Measurements from ENCODE around the gene IMPG1.
"Not testable (repeated sequence)": the region's sequence is repeated elsewhere in the genome, so short reads cannot be mapped to it uniquely, and the experiment has no call there.

IMPG1 gene

GRCh38 chr6:75946146-75946831, 126.2 kb downstream of the IMPG1 start:
- no peak for DNase-seq

- DNase-seq = no peak
Observed at GRCh38 chr6:75943381-75943780, 129.1 kb downstream of the IMPG1 start.

GRCh38 chr6:75941509-75941908, 131.0 kb downstream of the IMPG1 start:
- DNase-seq = no peak

GRCh38 chr6:75940564-75940963, 131.9 kb downstream of the IMPG1 start:
- no peak for DNase-seq

GRCh38 chr6:75937846-75938245, 134.6 kb downstream of the IMPG1 start:
- no peak for DNase-seq

- DNase-seq = no peak
Observed at GRCh38 chr6:75936682-75937081, 135.8 kb downstream of the IMPG1 start.

GRCh38 chr6:75935473-75935793, 137.0 kb downstream of the IMPG1 start:
- no peak for DNase-seq

GRCh38 chr6:75934643-75935472, 137.6 kb downstream of the IMPG1 start:
- DNase-seq = peak; percentile 38 to 43

GRCh38 chr6:75933387-75933975, 139.0 kb downstream of the IMPG1 start:
- DNase-seq = no peak

GRCh38 chr6:75932067-75932466, 140.4 kb downstream of the IMPG1 start:
- DNase-seq = no peak

- DNase-seq = no peak
Observed at GRCh38 chr6:75931011-75931680, 141.3 kb downstream of the IMPG1 start.

- no peak for DNase-seq
Observed at GRCh38 chr6:75926293-75927168, 145.9 kb downstream of the IMPG1 start.

GRCh38 chr6:75922226-75922625, 150.2 kb downstream of the IMPG1 start:
- DNase-seq = no peak

GRCh38 chr6:75913040-75913439, 159.4 kb downstream of the IMPG1 start:
- no peak for DNase-seq

GRCh38 chr6:75907444-75907843, 165.0 kb downstream of the IMPG1 start:
- DNase-seq = no peak

GRCh38 chr6:75906871-75907270, 165.6 kb downstream of the IMPG1 start:
- DNase-seq = no peak

GRCh38 chr6:75905129-75905528, 167.3 kb downstream of the IMPG1 start:
- not testable (repeated sequence) for DNase-seq

GRCh38 chr6:75900216-75900615, 172.2 kb downstream of the IMPG1 start:
- not testable (repeated sequence) for DNase-seq

GRCh38 chr6:75896526-75896925, 175.9 kb downstream of the IMPG1 start:
- DNase-seq = no peak

- no peak for DNase-seq
Observed at GRCh38 chr6:75893776-75894152, 178.7 kb downstream of the IMPG1 start.

- DNase-seq = no peak
Observed at GRCh38 chr6:75893058-75893775, 179.2 kb downstream of the IMPG1 start.

GRCh38 chr6:75892384-75892783, 180.1 kb downstream of the IMPG1 start:
- no peak for DNase-seq

All from activated T-cell treated with anti-CD3 and anti-CD28 coated beads, Interleukin-2, amount 50 U/mL, for 48 hours (primary cell).